GM12801 (cell line): ENCODE results near the gene SMIM15.

ENCODE experiments used
- TF ChIP-seq, protein P1 (sequence below): IDR thresholded peaks from one replicate; pipeline ENCODE4 v1.5.1; 2011; ENCODE audit warnings: control low read depth; ENCODE audit not compliant: insufficient read length; ENCODE audit errors: extremely low read depth

Gene SMIM15

DNA sequence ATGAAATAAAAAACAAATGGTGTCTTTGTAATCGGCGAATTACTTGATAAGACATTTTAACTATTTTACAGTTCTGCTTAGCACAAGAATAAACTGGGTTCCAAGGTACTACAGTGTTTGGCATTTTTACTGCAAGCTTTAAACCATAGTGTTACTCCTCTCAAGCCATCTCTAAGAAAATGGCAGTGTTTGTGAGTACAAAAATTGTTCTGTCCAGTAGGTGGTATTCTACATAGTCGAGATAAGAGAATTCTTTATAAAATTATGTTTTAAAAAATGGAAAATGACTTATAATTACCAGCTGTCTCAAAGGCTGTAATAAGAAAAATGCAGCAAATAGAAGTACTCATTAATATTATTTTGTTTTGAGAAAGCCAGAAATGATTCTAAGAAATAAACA lies 3.2 kb downstream of the SMIM15 start:
- TF ChIP-seq, protein P1, sequence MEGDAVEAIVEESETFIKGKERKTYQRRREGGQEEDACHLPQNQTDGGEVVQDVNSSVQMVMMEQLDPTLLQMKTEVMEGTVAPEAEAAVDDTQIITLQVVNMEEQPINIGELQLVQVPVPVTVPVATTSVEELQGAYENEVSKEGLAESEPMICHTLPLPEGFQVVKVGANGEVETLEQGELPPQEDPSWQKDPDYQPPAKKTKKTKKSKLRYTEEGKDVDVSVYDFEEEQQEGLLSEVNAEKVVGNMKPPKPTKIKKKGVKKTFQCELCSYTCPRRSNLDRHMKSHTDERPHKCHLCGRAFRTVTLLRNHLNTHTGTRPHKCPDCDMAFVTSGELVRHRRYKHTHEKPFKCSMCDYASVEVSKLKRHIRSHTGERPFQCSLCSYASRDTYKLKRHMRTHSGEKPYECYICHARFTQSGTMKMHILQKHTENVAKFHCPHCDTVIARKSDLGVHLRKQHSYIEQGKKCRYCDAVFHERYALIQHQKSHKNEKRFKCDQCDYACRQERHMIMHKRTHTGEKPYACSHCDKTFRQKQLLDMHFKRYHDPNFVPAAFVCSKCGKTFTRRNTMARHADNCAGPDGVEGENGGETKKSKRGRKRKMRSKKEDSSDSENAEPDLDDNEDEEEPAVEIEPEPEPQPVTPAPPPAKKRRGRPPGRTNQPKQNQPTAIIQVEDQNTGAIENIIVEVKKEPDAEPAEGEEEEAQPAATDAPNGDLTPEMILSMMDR = no peak

DNA sequence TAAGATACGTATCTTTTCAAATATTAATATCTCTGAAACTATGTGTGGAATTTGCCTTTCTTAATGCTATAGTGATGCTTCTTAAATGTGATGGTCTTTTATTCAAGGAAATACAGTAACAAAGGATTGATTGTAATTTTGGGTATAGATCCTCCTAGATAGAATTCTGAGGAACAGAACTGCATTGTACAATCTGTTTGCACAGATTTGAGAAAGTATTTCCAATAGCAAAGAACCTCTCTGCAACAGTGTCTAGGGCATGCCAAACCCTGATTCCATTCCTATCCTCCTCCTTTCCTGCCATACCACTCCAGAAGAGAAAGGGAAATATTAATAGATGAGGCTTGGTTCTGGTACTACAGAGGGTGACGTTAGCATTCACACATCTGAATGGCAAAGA lies 10.4 kb downstream of the SMIM15 start:
- TF ChIP-seq, protein P1 = no peak

DNA sequence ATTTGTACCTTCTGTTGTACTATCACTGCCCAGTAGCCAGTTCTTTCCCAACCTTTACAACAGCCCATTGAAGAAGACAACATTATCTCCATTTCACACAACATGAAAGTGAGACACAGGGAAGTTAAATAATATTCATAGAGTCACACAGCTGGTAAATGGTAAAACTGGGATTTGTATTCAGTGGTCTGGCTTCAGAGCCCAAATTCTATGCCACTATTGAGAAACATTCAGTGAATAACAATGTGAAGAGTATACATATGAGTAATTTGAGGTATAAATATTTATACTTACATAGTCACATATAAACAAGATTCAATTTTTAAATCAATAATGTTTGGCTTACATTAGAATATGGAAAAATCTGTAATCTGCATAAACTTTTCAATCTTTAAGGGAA lies 13.8 kb downstream of the SMIM15 start:
- TF ChIP-seq, protein P1 = no peak

DNA sequence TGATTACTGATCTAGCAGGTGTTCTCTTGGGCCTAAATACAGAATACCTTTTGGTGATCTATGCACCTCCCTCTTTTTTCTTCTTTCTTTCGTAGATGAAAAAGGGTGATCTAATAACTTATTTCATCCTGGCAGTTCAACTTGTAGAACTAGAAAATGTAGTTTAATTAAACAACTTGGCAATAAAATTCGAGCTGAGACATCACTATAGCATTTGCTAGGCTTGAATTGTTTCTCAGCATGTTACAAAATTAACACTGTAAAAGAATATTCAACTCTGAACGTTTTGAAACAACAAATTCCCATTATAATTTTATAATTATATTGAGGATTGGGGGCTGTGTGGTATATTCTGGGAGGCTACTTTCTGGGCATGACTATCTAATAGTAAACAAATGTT lies 19.5 kb downstream of the SMIM15 start:
- TF ChIP-seq, protein P1 = no peak

DNA sequence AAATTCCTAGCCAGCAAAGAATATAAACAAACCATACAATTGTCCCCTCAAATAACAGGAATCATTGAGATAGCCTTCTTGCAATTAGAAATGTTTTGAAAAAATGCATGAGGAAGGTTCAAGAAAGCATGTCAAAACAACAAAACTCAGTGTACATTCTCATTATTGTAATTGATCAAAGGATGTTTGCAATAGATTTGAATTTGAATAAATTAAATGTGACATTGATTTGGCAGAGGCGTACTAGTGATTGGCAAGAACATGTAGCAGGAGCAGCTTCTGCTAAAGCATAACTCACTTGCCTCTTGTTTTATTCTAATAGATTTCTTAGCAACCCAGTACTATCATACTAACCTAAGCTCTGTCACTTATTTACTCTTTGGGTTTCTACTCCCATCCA lies 19.9 kb downstream of the SMIM15 start:
- TF ChIP-seq, protein P1 = no peak

DNA sequence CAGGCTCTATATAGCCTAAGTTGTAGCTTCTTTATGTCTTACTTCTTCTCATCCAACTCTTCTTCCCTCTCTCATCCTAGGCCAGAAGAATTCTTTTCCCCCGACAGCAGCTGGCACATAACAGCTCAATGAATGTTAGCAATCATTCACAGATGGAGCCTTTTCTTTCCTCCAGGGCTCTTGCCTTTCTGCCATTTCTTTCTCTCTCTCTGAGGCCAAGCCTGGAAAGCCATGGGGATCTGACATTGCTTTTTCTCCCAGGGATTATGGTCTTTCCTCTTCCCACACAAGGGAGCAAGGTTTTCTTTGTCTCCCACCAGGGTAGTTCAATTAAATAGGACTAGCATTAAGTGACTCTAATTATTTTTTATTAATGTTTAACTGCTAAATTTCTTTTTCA lies 20.5 kb downstream of the SMIM15 start:
- TF ChIP-seq, protein P1 = no peak

DNA sequence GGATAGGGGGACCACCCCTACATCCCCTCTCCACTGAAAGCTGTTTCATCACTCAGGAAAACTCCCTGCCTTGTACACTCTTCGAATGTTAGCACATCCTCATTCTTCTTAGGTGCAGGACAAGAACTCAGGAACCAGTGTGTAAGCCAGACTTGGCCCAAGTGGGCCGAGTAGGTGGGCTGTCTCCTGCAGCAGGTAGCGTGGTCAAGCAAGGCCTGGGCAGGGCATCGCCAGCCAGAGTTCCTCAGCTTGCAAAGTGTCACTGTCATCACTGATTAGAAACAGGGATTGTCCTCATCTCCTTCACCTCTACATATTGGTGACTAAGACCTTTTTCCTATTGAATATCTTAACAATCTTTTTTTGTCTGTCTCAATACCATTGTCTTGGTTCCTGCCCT lies 22.3 kb downstream of the SMIM15 start:
- TF ChIP-seq, protein P1 = no peak
